NCI-H2081 (cell line): ENCODE data around the gene UBE2F.
"Not testable (repeated sequence)": the region's sequence is repeated elsewhere in the genome, so short reads cannot be mapped to it uniquely, and the experiment has no call there.

Source experiments
- DNase-seq, 2 experiments: peaks; one replicate each; lab custom pipeline; 2025; lab: John Stamatoyannopoulos, UW

The UBE2F gene

GRCh38 chr2:238019962-238020361 lies 53.1 kb downstream of the UBE2F start:
- DNase-seq, result no peak

- DNase-seq, result no peak
Measured at GRCh38 chr2:238020816-238021215, 54.0 kb downstream of the UBE2F start.

GRCh38 chr2:238021327-238021726 lies 54.5 kb downstream of the UBE2F start:
- no peak for DNase-seq

- no peak for DNase-seq
Measured at GRCh38 chr2:238022594-238023157, 55.9 kb downstream of the UBE2F start.

GRCh38 chr2:238023608-238024007 lies 56.8 kb downstream of the UBE2F start:
- DNase-seq, result no peak

- DNase-seq, result no peak
Measured at GRCh38 chr2:238024986-238025385, 58.2 kb downstream of the UBE2F start.

GRCh38 chr2:238025741-238026360 lies 59.0 kb downstream of the UBE2F start:
- DNase-seq, result no peak

GRCh38 chr2:238027058-238027457 lies 60.2 kb downstream of the UBE2F start:
- no peak for DNase-seq

GRCh38 chr2:238027591-238028415 lies 61.0 kb downstream of the UBE2F start:
- DNase-seq, result no peak

GRCh38 chr2:238029853-238030252 lies 63.0 kb downstream of the UBE2F start:
- no peak for DNase-seq

GRCh38 chr2:238030422-238031155 lies 63.8 kb downstream of the UBE2F start:
- no peak for DNase-seq

GRCh38 chr2:238031751-238032150 lies 64.9 kb downstream of the UBE2F start:
- no peak for DNase-seq

GRCh38 chr2:238032755-238033337 lies 66.0 kb downstream of the UBE2F start:
- DNase-seq, result no peak

GRCh38 chr2:238033991-238034390 lies 67.2 kb downstream of the UBE2F start:
- not testable (repeated sequence) for DNase-seq

- no peak for DNase-seq
Measured at GRCh38 chr2:238038203-238038602, 71.4 kb downstream of the UBE2F start.

GRCh38 chr2:238039151-238039550 lies 72.3 kb downstream of the UBE2F start:
- DNase-seq, result no peak

GRCh38 chr2:238039985-238040384 lies 73.2 kb downstream of the UBE2F start:
- no peak for DNase-seq

GRCh38 chr2:238040918-238041317 lies 74.1 kb downstream of the UBE2F start:
- DNase-seq, result no peak

- no peak for DNase-seq
Measured at GRCh38 chr2:238042090-238042489, 75.3 kb downstream of the UBE2F start.

- DNase-seq, result peak in 1 of 2 experiments; percentile 18
Measured at GRCh38 chr2:238042849-238043584, 76.2 kb downstream of the UBE2F start.

- no peak for DNase-seq
Measured at GRCh38 chr2:238043851-238044250, 77.0 kb downstream of the UBE2F start.
